Nephron (organoid): Measurements from ENCODE around the gene SCMH1.

ENCODE experiments used
- H3K27ac Mint-ChIP-seq, 3 experiments: 2 replicates each; pipeline ENCODE4 v1.8.0; 2020; ENCODE audit warnings: mixed read lengths in 3 of 3, mild to moderate bottlenecking in 2 of 3, moderate library complexity in 1 of 3
- H3K27me3 Mint-ChIP-seq: 2 replicates; pipeline ENCODE4 v1.8.0; 2021; ENCODE audit warnings: low read depth, mild to moderate bottlenecking, moderate library complexity, mixed read lengths
- H3K36me3 Mint-ChIP-seq: 2 replicates; pipeline ENCODE4 v1.8.0; 2020; ENCODE audit warnings: low read depth, mixed read lengths
- H3K4me1 Mint-ChIP-seq: 2 replicates; pipeline ENCODE4 v1.8.0; 2020; ENCODE audit warnings: mixed read lengths
- H3K4me3 Mint-ChIP-seq, 3 experiments: 2 replicates each; pipeline ENCODE4 v1.8.0; 2020; ENCODE audit warnings: mild to moderate bottlenecking in 3 of 3, mixed read lengths in 3 of 3, moderate library complexity in 2 of 3
- H3K9me3 Mint-ChIP-seq: 2 replicates; pipeline ENCODE4 v1.8.0; 2020; ENCODE audit warnings: mixed read lengths
- CTCF ChIP-seq, 3 experiments: fragments of 200-600 bp; sonication (generic); IDR thresholded peaks; one replicate each; pipeline ENCODE4 v1.5.0; 2021; ENCODE audit warnings: antibody characterized with exemption in 3 of 3; ENCODE audit not compliant: unreplicated experiment in 3 of 3

Gene SCMH1

GRCh38 chr1:40986328-40986783 is 255.8 kb downstream of the SCMH1 start:
- no peak for TF ChIP-seq CTCF (IDR thresholded peaks at IDR 0.05; ENCODE audit: unreplicated experiment in 3 of 3)
- Mint-ChIP-seq H3K36me3 (peaks cover 57% of the 10 kb centered on the region), H3K9me3 (no peaks in the 10 kb centered on the region), H3K4me1 (peaks cover 52% of the 10 kb centered on the region), H3K27me3 (no peaks in the 10 kb centered on the region), H3K27ac (peak overlapping the region; percentile 65 to 78 (median 69)), H3K4me3 (peak overlapping the region in 2 of 3 experiments; percentile 8 to 13)

GRCh38 chr1:40985875-40986274 is 256.2 kb downstream of the SCMH1 start:
- no peak for TF ChIP-seq CTCF (IDR thresholded peaks at IDR 0.05; ENCODE audit: unreplicated experiment in 3 of 3)
- Mint-ChIP-seq H3K4me3 (peak overlapping the region in 2 of 3 experiments; percentile 8 to 13), H3K36me3 (peaks cover 52% of the 10 kb centered on the region), H3K4me1 (peaks cover 57% of the 10 kb centered on the region), H3K27me3 (no peaks in the 10 kb centered on the region), H3K9me3 (no peaks in the 10 kb centered on the region), H3K27ac (peak overlapping the region; percentile 65 to 78 (median 69))

- peak overlapping the region; percentile 30 to 78 (median 65) for H3K27ac Mint-ChIP-seq
These were observed 256.9 kb downstream of the SCMH1 start for GRCh38 chr1:40985161-40985560.

GRCh38 chr1:40984531-40984930 is 257.6 kb downstream of the SCMH1 start:
- Mint-ChIP-seq H3K27ac (peak overlapping the region in 1 of 3 experiments; percentile 54), H3K9me3 (no peaks in the 10 kb centered on the region), H3K36me3 (peaks cover 40% of the 10 kb centered on the region), H3K4me3 (no peak overlapping the region), H3K4me1 (peaks cover 62% of the 10 kb centered on the region), H3K27me3 (no peaks in the 10 kb centered on the region)
- no peak for TF ChIP-seq CTCF (IDR thresholded peaks at IDR 0.05; ENCODE audit: unreplicated experiment in 3 of 3)

More at GRCh38 chr1:40985161-40985560, 256.9 kb downstream of the SCMH1 start:
- no peaks in the 10 kb centered on the region for H3K27me3 Mint-ChIP-seq
- no peak for TF ChIP-seq CTCF (IDR thresholded peaks at IDR 0.05; ENCODE audit: unreplicated experiment in 3 of 3)
- H3K36me3 Mint-ChIP-seq = peaks cover 46% of the 10 kb centered on the region
- H3K4me1 Mint-ChIP-seq = peaks cover 62% of the 10 kb centered on the region
- H3K4me3 Mint-ChIP-seq = no peak overlapping the region
- no peaks in the 10 kb centered on the region for H3K9me3 Mint-ChIP-seq

GRCh38 chr1:40984066-40984465 is 258.0 kb downstream of the SCMH1 start:
- peaks cover 62% of the 10 kb centered on the region for H3K4me1 Mint-ChIP-seq
- peaks cover 35% of the 10 kb centered on the region for H3K36me3 Mint-ChIP-seq
- peak overlapping the region in 2 of 3 experiments; percentile 14 to 54 for H3K27ac Mint-ChIP-seq
- no peak for TF ChIP-seq CTCF (IDR thresholded peaks at IDR 0.05; ENCODE audit: unreplicated experiment in 3 of 3)
- no peaks in the 10 kb centered on the region for H3K27me3 Mint-ChIP-seq
- peak overlapping the region in 1 of 3 experiments; percentile 35 for H3K4me3 Mint-ChIP-seq
- no peaks in the 10 kb centered on the region for H3K9me3 Mint-ChIP-seq

- TF ChIP-seq CTCF (IDR thresholded peaks at IDR 0.05; ENCODE audit: unreplicated experiment in 3 of 3) = no peak
- Mint-ChIP-seq H3K9me3 (no peaks in the 10 kb centered on the region), H3K27ac (peak overlapping the region in 2 of 3 experiments; percentile 63 to 80), H3K27me3 (no peaks in the 10 kb centered on the region), H3K36me3 (peaks cover 28% of the 10 kb centered on the region), H3K4me1 (peaks cover 62% of the 10 kb centered on the region), H3K4me3 (peak overlapping the region in 2 of 3 experiments; percentile 38 to 58)
These were observed 258.8 kb downstream of the SCMH1 start for GRCh38 chr1:40983286-40983685.
